Upper lobe of left lung (tissue), 6 donors: ENCODE data around the gene ALDH1A3. TPM values are rescaled to one million over a fixed set of nuclear protein-coding genes. Genes with fewer than 3 reads are reported as not detected.
"Not testable (repeated sequence)": the region's sequence is repeated elsewhere in the genome, so short reads cannot be mapped to it uniquely, and the experiment has no call there.

Experiments used
- ATAC-seq, 2 donors: fragments of 200-7000 bp; cut with Tn5 transposase; one replicate each; pipeline ENCODE4 v1.9.1; 2022; ENCODE audit warnings: mild to moderate bottlenecking in 2 of 2, moderate library complexity in 2 of 2; ENCODE audit not compliant: low FRiP score in 2 of 2
- DNase-seq, 2 donors: peaks; one replicate each; pipeline ENCODE4 v3.0.0-alpha.2; 2019 to 2020
- H3K27ac ChIP-seq, 4 donors: fragments of 200-600 bp; sonication (generic); one replicate each; pipeline ENCODE4 v1.5.1; 2016 to 2019
- H3K27me3 ChIP-seq, 4 donors: fragments of 200-600 bp; sonication (generic); one replicate each; pipeline ENCODE4 v1.5.1; 2017 to 2019
- H3K36me3 ChIP-seq, 4 donors: fragments of 200-600 bp; sonication (generic); one replicate each; pipeline ENCODE4 v1.5.1; 2016 to 2019
- H3K4me1 ChIP-seq, 4 donors: fragments of 200-600 bp; sonication (generic); one replicate each; pipeline ENCODE4 v1.5.1; 2018 to 2019
- H3K4me3 ChIP-seq, 4 donors: fragments of 200-600 bp; sonication (generic); one replicate each; pipeline ENCODE4 v1.5.1; 2017 to 2019; ENCODE audit warnings: mild to moderate bottlenecking in 2 of 4, moderate library complexity in 1 of 4
- H3K9me3 ChIP-seq, 4 donors: fragments of 200-600 bp; sonication (generic); one replicate each; pipeline ENCODE4 v1.5.1; 2018 to 2019
- CTCF ChIP-seq, 6 experiments: fragments of 450-650 bp in 4 of 6; fragments of 200-600 bp in 2 of 6; sonication (generic) in 2 of 6; IDR thresholded peaks; one replicate each; pipeline ENCODE4 v1.5.1; 2016 to 2019; ENCODE audit warnings: antibody characterized with exemption in 6 of 6
- EP300 ChIP-seq, 4 donors: sonication (generic); formaldehyde crosslinking; IDR thresholded peaks; one replicate each; pipeline ENCODE4 v1.5.1; 2017; ENCODE audit warnings: antibody characterized with exemption in 4 of 4, control low read depth in 2 of 4
- POLR2A ChIP-seq, 4 donors: fragments of 450-650 bp; IDR thresholded peaks; one replicate each; pipeline ENCODE4 v1.5.1; 2016 to 2017; ENCODE audit warnings: antibody characterized with exemption in 4 of 4, mild to moderate bottlenecking in 2 of 4
- POLR2AphosphoS5 ChIP-seq, 2 donors: sonication (generic); formaldehyde crosslinking; IDR thresholded peaks; one replicate each; pipeline ENCODE4 v1.5.1; 2017; ENCODE audit warnings: antibody characterized with exemption in 2 of 2
- WGBS, 2 donors: methylation state at CpG; one replicate each; pipeline ENCODE4 v1.1.5; 2017 to 2018; 5-methylcytosine and 5-hydroxymethylcytosine counted together
- total RNA-seq, 6 donors: library from RNA; depleted of rRNA in 4 of 6; stranded (reverse); fragments of >200 nt in 4 of 6; gene quantifications; one replicate each; pipeline versions ENCODE4 v1.1.0 to v1.2.1, GENCODE V29; 2016 to 2021
- donor health status: DM: no; HTN: no; CAD: no; lungs with moderate emphysema.
- donor health status: DM: no; HTN: yes; CAD: no; lungs with severe emphysema.

Gene ALDH1A3
- total RNA-seq, 6 donors from 2014 or later, result 3.6 to 41.5 (median 14.1) TPM

DNA sequence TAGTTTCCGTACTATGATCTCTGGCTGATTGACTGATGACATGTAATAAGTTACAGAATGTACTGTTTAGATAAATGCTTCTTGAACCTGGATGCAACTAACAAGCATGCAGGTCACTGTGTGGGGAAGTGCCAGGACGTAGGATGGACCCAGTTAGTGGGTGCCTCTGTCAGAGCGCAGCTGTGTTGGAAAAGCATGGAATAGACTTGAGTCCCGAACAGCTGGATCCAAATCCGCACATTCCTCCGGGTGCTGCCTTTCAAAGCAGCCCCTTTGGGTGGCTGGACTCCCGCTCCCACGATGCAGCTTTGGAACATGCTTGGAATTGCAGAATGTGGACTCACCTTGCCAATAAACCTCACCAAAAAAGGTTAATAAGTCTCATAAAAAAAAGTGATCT is 35.5 kb upstream of the ALDH1A3 start:
- Histone ChIP-seq H3K36me3 (no peaks in the 10 kb centered on the region), H3K4me3 (no peak overlapping the region), H3K27ac (no peak overlapping the region), H3K4me1 (peaks cover 0 to 5% (median 0%) of the 10 kb centered on the region in 4 donors), H3K9me3 (no peaks in the 10 kb centered on the region), H3K27me3 (no peaks in the 10 kb centered on the region)
- WGBS, 2 donors, result 67 to 87% methylated on average over 8 of the region's 8 CpGs
- no peak for TF ChIP-seq POLR2AphosphoS5 (IDR thresholded peaks at IDR 0.05)
- no peak for DNase-seq
- no peak for ATAC-seq

GRCh38 chr15:100844778-100845177 is 34.9 kb upstream of the ALDH1A3 start:
- peaks cover 0 to 11% (median 4%) of the 10 kb centered on the region in 4 donors for H3K4me1 ChIP-seq
- no peaks in the 10 kb centered on the region for H3K27me3 ChIP-seq
- H3K27ac ChIP-seq, result no peak overlapping the region
- no peak for TF ChIP-seq POLR2A (IDR thresholded peaks at IDR 0.05)
- no peak for TF ChIP-seq POLR2AphosphoS5 (IDR thresholded peaks at IDR 0.05)
- H3K9me3 ChIP-seq, result no peaks in the 10 kb centered on the region
- H3K36me3 ChIP-seq, result no peaks in the 10 kb centered on the region
- no peak overlapping the region for H3K4me3 ChIP-seq
- WGBS, 2 donors, result 89 to 94% methylated on average over 5 to 9 of the region's 9 CpGs
- DNase-seq, result no peak
- no peak for ATAC-seq

DNA sequence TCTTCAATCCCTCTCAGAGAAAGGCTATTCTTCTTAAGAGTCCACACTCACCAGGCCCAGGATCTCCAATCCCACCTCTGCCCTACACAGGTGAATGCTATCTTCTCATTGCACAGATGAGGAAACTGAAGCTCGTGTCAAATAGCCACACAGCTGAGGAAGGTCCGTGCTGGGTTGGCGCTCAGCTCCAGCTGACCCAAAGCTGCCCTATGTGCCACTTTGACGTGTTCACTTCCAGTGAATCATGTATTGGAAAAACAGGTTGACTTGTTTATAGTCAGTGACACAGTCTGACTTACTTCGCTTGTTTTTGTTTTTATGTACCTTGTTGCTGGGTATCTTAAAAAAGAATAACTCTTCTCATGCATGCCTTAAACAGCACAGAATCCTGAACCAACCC is 32.4 kb upstream of the ALDH1A3 start:
- Histone ChIP-seq H3K9me3 (no peaks in the 10 kb centered on the region), H3K27ac (no peak overlapping the region), H3K4me3 (no peak overlapping the region), H3K4me1 (peaks cover 0 to 12% (median 5%) of the 10 kb centered on the region in 4 donors), H3K36me3 (no peaks in the 10 kb centered on the region), H3K27me3 (no peaks in the 10 kb centered on the region)
- DNase-seq (no peak), ATAC-seq (no peak)
- TF ChIP-seq POLR2A (IDR thresholded peaks at IDR 0.05), result no peak
- no peak for TF ChIP-seq POLR2AphosphoS5 (IDR thresholded peaks at IDR 0.05)
- TF ChIP-seq EP300 (IDR thresholded peaks at IDR 0.05), result no peak
- TF ChIP-seq CTCF (IDR thresholded peaks at IDR 0.05), result no peak
- 91 to 92% methylated on average over 5 of the region's 5 CpGs for WGBS, 2 donors

GRCh38 chr15:100849021-100849854 is 30.4 kb upstream of the ALDH1A3 start:
- Histone ChIP-seq H3K27ac (peak overlapping the region in 1 of 4 donors; percentile 39), H3K27me3 (no peaks in the 10 kb centered on the region), H3K9me3 (no peaks in the 10 kb centered on the region), H3K4me3 (peak overlapping the region in 3 of 4 donors; percentile 40 to 58 (median 56)), H3K36me3 (no peaks in the 10 kb centered on the region), H3K4me1 (peaks cover 0 to 12% (median 5%) of the 10 kb centered on the region in 4 donors)
- DNase-seq (peak; percentile 73 to 93), ATAC-seq (peak; percentile 83 to 88)
- TF ChIP-seq EP300 (IDR thresholded peaks at IDR 0.05), result no peak
- peak in 4 of 6 experiments; percentile 13 to 58 (median 36) for TF ChIP-seq CTCF (IDR thresholded peaks at IDR 0.05)
- TF ChIP-seq POLR2AphosphoS5 (IDR thresholded peaks at IDR 0.05), result no peak
- TF ChIP-seq POLR2A (IDR thresholded peaks at IDR 0.05), result peak in 1 of 4 donors; percentile 17
- WGBS, 2 donors, result 26 to 34% methylated on average over 18 to 31 of the region's 47 CpGs

- TF ChIP-seq CTCF (IDR thresholded peaks at IDR 0.05) (no peak), POLR2AphosphoS5 (IDR thresholded peaks at IDR 0.05) (no peak), POLR2A (IDR thresholded peaks at IDR 0.05) (no peak), EP300 (IDR thresholded peaks at IDR 0.05) (no peak)
- WGBS, 2 donors, result 41 to 52% methylated on average over 4 of the region's 22 CpGs
- peak overlapping the region in 1 of 4 donors; percentile 39 for H3K27ac ChIP-seq
- ATAC-seq, result no peak
- peaks cover 0 to 12% (median 5%) of the 10 kb centered on the region in 4 donors for H3K4me1 ChIP-seq
- no peaks in the 10 kb centered on the region for H3K36me3 ChIP-seq
- H3K27me3 ChIP-seq, result no peaks in the 10 kb centered on the region
- no peaks in the 10 kb centered on the region for H3K9me3 ChIP-seq
- DNase-seq, result no peak
- peak overlapping the region in 3 of 4 donors; percentile 40 to 58 (median 56) for H3K4me3 ChIP-seq
Measured at GRCh38 chr15:100849855-100850218, 29.8 kb upstream of the ALDH1A3 start.

- H3K36me3 ChIP-seq, H3K9me3 ChIP-seq, H3K4me3 ChIP-seq, DNase-seq, H3K27me3 ChIP-seq, ATAC-seq, H3K27ac ChIP-seq: not testable (repeated sequence)
- WGBS, 2 donors, result 93% methylated on average over 12 of the region's 12 CpGs
- H3K4me1 ChIP-seq, result peaks cover 0 to 12% (median 5%) of the 10 kb centered on the region in 4 donors
Measured at GRCh38 chr15:100851428-100852015, 28.1 kb upstream of the ALDH1A3 start.
